ENCODE measurements around the gene NACC2.

- TF ChIP-seq CTCF (IDR thresholded peaks at IDR 0.05) (no peak), POLR2A (IDR thresholded peaks at IDR 0.05) (no peak), EP300 (IDR thresholded peaks at IDR 0.05) (no peak)
Measured at GRCh38 chr9:135974220-135974573, 120.9 kb downstream of the NACC2 start.
